BE2C (cell line): Measurements from ENCODE around the gene ZNF792.

Experiments
- DNase-seq: peaks from one replicate; pipeline ENCODE4 v3.0.0-alpha.2; 2020
- H3K27me3 ChIP-seq: fragments of 250-450 bp; sonication (Bioruptor Pico); 2 replicates; pipeline ENCODE4 v1.5.1; 2020; ENCODE audit warnings: mild to moderate bottlenecking
- H3K36me3 ChIP-seq: fragments of 250-450 bp; sonication (Bioruptor Pico); 2 replicates; pipeline ENCODE4 v1.5.1; 2020; ENCODE audit warnings: mild to moderate bottlenecking
- H3K4me1 ChIP-seq: fragments of 250-450 bp; sonication (Bioruptor Pico); 2 replicates; pipeline ENCODE4 v1.5.1; 2020
- H3K4me3 ChIP-seq: 2 replicates; pipeline ENCODE4 v1.5.1; 2011; ENCODE audit warnings: low read depth, low read length
- H3K9me3 ChIP-seq: fragments of 250-450 bp; sonication (Bioruptor Pico); 2 replicates; pipeline ENCODE4 v1.5.1; 2020
- TF ChIP-seq, protein P1 (sequence below): IDR thresholded peaks from 2 replicates; pipeline ENCODE4 v1.5.1; 2012; ENCODE audit warnings: mild to moderate bottlenecking, low read depth, low read length

ZNF792 gene

DNA sequence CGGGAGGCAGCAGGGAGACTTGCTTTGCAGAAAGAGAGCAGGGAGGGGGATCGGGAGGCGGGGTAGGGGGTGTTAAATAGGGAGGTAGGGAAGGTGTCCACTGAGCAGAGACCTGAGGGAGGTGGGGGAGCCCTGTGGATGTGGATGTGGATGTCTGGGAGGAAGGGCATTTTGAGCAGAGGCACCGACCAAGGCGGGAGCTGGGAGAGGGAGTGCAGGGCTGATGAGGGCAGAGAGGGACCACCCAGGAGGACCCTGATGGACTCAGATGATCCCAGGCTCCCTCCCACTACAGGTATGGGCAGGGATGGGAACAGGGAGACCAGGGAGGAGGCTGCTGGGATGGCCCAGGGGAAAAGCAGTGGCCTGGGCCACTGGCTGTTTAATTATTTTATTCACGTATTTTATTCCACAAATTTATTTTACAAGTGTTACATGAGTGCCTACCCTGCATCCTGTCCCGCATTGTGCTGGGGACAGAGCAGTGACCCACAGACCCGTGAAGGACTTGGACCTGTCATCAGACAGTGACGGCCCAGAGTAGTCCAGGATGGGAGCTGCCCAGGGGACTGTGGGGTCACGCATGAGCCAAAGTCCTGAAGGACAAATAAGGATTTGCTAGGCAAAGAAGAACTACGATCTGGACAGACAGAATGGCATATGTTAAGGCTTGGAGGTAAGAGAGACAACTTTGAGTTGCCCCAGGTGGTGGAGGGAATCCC lies 41.4 kb upstream of the ZNF792 start:
- no peak for DNase-seq
- H3K4me3 ChIP-seq, result no peak overlapping the region
- TF ChIP-seq, protein P1, sequence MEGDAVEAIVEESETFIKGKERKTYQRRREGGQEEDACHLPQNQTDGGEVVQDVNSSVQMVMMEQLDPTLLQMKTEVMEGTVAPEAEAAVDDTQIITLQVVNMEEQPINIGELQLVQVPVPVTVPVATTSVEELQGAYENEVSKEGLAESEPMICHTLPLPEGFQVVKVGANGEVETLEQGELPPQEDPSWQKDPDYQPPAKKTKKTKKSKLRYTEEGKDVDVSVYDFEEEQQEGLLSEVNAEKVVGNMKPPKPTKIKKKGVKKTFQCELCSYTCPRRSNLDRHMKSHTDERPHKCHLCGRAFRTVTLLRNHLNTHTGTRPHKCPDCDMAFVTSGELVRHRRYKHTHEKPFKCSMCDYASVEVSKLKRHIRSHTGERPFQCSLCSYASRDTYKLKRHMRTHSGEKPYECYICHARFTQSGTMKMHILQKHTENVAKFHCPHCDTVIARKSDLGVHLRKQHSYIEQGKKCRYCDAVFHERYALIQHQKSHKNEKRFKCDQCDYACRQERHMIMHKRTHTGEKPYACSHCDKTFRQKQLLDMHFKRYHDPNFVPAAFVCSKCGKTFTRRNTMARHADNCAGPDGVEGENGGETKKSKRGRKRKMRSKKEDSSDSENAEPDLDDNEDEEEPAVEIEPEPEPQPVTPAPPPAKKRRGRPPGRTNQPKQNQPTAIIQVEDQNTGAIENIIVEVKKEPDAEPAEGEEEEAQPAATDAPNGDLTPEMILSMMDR, result no peak
- no peaks in the 10 kb centered on the region for H3K4me1 ChIP-seq
- H3K36me3 ChIP-seq, result peaks cover 25% of the 10 kb centered on the region
- no peaks in the 10 kb centered on the region for H3K27me3 ChIP-seq
- H3K9me3 ChIP-seq, result no peaks in the 10 kb centered on the region

DNA sequence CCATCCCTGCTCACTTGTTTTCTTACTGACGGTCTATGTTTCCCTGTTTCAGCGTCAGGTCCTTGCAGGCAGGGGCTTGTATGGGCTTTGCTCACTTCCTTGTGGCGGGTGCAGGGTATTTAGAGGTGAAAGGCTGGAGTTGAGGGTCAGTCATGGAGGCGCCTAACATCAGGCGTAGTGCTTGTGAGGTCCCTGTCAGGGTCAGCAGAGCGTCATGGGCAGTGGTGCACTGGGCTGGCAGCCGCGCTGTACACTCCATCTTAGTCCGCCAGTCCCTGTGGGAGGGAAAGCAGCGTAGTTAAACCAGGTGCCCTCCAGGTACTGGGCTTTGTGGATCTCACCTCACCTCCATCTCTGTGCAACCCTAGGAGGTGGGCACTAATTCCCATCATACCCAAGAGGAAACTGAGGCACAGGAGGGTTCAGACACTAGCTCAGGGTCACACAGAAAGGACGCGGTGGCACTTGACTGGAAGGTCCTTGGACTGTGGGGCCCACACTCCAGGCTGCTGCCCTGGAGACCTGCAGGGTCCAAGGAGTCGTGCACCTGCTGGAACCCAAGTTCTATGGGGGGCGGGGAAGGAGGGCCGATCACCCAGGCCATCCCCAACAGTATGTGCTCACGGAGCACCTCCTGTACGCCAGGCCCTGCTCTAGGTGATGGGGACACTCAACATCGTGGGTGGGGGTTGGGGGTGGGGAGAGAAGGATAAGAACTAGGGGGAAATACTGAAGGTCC lies 40.7 kb upstream of the ZNF792 start:
- Histone ChIP-seq H3K27me3 (no peaks in the 10 kb centered on the region), H3K36me3 (peaks cover 20% of the 10 kb centered on the region), H3K9me3 (no peaks in the 10 kb centered on the region), H3K4me1 (no peaks in the 10 kb centered on the region), H3K4me3 (no peak overlapping the region)
- TF ChIP-seq, protein P1, result no peak
- no peak for DNase-seq

DNA sequence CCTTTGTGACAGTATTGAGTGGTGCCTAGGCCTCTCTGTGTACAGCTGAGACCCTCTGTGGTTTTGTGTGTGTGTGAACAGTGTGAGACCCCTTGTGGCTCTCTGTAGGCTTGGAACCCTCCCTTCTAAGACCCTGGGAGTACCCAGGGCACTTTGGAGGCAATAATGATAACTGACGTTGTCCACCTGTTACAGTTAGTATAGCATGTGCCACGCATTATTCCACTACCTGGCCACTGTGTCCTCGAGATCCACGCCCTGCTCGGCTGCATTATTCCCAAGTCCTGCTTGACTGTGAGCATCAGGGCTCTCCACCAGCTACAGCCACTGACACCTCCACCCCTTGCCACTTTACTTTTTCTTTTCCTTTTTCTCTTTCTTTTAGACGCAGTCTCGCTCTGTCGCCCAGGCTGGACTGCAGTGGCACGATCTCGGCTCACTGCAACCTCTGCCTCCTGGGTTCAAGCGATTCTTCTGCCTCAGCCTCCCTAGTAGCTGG lies 38.1 kb upstream of the ZNF792 start:
- TF ChIP-seq, protein P1, result no peak
- Histone ChIP-seq H3K27me3 (no peaks in the 10 kb centered on the region), H3K9me3 (no peaks in the 10 kb centered on the region), H3K36me3 (peaks cover 10% of the 10 kb centered on the region), H3K4me1 (no peaks in the 10 kb centered on the region), H3K4me3 (no peak overlapping the region)
- DNase-seq, result no peak

DNA sequence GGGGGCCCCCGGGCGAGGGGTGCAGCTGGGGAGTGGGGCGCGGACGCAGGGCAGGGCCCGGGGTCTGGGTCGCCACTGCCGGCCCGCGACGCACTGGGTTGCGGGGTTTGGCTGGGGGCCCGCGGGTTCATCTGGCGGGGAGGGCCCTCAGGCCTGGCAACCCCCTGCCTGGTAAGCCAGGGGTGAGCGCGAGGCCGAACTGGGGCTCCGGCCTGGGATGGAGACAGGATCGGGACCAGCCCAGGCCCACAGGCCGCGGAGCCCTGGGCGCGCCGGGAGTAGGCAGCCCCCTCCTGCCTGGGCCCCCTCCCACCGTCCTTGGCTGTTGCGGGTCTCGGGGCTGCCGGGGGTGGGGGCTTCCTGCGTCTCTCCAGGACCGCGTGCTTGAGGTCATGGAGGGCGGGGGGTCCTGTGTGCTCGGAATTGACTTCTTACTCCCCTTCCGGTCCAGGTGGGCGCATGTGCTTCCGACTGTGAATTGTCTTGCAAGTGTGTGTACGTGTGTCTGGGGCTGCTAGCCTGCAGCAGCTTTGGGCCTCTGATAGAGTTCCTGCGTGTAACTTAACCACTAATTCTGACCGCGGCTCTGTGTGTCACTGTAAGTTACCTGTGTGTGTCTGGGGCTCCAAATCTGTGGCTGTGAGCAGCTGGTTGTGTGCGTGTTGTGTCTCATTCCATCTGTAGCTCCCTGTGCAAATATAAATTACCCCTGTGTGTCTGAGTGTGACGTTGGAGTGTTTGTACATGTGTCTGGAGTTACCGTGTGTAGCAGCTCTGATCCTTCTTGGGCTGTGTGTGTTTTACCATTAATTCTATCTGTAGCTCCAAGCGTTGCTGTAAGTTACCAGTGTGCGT lies 36.8 kb upstream of the ZNF792 start:
- Histone ChIP-seq H3K9me3 (no peaks in the 10 kb centered on the region), H3K36me3 (peaks cover 5% of the 10 kb centered on the region), H3K4me3 (peak overlapping the region; percentile 60), H3K27me3 (no peaks in the 10 kb centered on the region), H3K4me1 (no peaks in the 10 kb centered on the region)
- peak; percentile 33 for DNase-seq
- TF ChIP-seq, protein P1, result no peak

DNA sequence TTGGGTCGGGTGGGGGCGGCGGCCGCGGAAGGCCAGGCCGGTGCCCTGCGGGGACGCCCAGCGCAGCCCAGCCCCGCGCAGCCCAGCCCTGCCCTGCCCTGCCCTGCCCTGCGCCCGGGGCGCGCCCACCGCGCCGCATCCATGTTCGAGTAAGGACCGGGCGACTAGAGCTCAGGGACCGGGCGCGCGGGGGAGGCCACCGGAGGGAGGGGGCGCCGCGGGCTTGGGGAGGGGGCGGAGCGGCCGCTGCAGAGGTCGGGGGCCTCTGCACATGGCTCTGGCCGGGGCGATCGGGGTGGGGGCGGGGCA lies 36.3 kb upstream of the ZNF792 start:
- TF ChIP-seq, protein P1, result no peak
- Histone ChIP-seq H3K4me1 (no peaks in the 10 kb centered on the region), H3K4me3 (peak overlapping the region; percentile 65), H3K9me3 (no peaks in the 10 kb centered on the region), H3K36me3 (no peaks in the 10 kb centered on the region; the same call in none of the 2 replicates), H3K27me3 (no peaks in the 10 kb centered on the region)
- no peak for DNase-seq
